HepG2 (cell line): ENCODE measurements around the gene STAP2. TPM values are rescaled to one million over a fixed set of nuclear protein-coding genes. Genes with fewer than 3 reads are reported as not detected.

Source experiments
- ATM ChIP-seq: fragments of 450-650 bp; IDR thresholded peaks from 2 replicates; pipeline ENCODE4 v1.7.1; 2017; ENCODE audit warnings: mild to moderate bottlenecking, borderline replicate concordance
- EZH2 ChIP-seq: conservative IDR thresholded peaks from 2 replicates; pipeline ENCODE4 v1.6.1; 2012; ENCODE audit warnings: mild to moderate bottlenecking, low read depth, low read length, moderate library complexity
- FOXA3 ChIP-seq: IDR thresholded peaks from 2 replicates; pipeline ENCODE4 v1.6.1; 2016; ENCODE audit warnings: missing genetic modification reagents, missing compliant biosample characterization
- HDAC6 ChIP-seq: fragments of 200-600 bp; sonication (generic); IDR thresholded peaks from 2 replicates; pipeline ENCODE4 v1.7.0; 2017; ENCODE audit warnings: mild to moderate bottlenecking, antibody characterized with exemption, low read length, low read depth
- HINFP ChIP-seq: sonication (generic); formaldehyde crosslinking; IDR thresholded peaks from 2 replicates; pipeline ENCODE4 v1.4.0; 2020; ENCODE audit warnings: low read depth, mild to moderate bottlenecking, missing genetic modification reagents
- IRF2 ChIP-seq: IDR thresholded peaks from 2 replicates; pipeline ENCODE4 v1.6.1; 2018; ENCODE audit warnings: missing genetic modification reagents, missing compliant biosample characterization
- IRX3 ChIP-seq: sonication (generic); formaldehyde crosslinking; IDR thresholded peaks from 2 replicates; pipeline ENCODE4 v1.8.1; 2023; ENCODE audit warnings: mild to moderate bottlenecking, low read depth, missing genetic modification reagents, borderline replicate concordance
- KAT8 ChIP-seq: IDR thresholded peaks from 2 replicates; pipeline ENCODE4 v1.6.1; 2016; ENCODE audit warnings: missing genetic modification reagents, missing compliant biosample characterization
- MAFG ChIP-seq: sonication (generic); formaldehyde crosslinking; IDR thresholded peaks from 2 replicates; pipeline ENCODE4 v1.5.1; 2020; ENCODE audit warnings: mild to moderate bottlenecking, missing genetic modification reagents
- MIER3 ChIP-seq: IDR thresholded peaks from 2 replicates; pipeline ENCODE4 v1.6.1; 2016; ENCODE audit warnings: missing compliant biosample characterization, borderline replicate concordance
- MYC ChIP-seq: sonication (generic); formaldehyde crosslinking; IDR thresholded peaks from 2 replicates; pipeline ENCODE4 v1.9.0; 2021; ENCODE audit warnings: missing genetic modification reagents, borderline replicate concordance
- NFE2L2 ChIP-seq: fragments of 150-350 bp; IDR thresholded peaks from 2 replicates; pipeline ENCODE4 v1.6.1; 2014; ENCODE audit warnings: low read length
- PAX8 ChIP-seq: sonication (generic); formaldehyde crosslinking; IDR thresholded peaks from 2 replicates; pipeline ENCODE4 v1.8.0; 2022; ENCODE audit warnings: mild to moderate bottlenecking, missing genetic modification reagents, borderline replicate concordance
- PREB ChIP-seq: sonication (generic); formaldehyde crosslinking; IDR thresholded peaks from 2 replicates; pipeline ENCODE4 v1.4.0; 2020; ENCODE audit warnings: missing genetic modification reagents
- SPEN ChIP-seq: sonication (generic); formaldehyde crosslinking; IDR thresholded peaks from 2 replicates; pipeline ENCODE4 v1.5.1; 2020; ENCODE audit warnings: low read depth, mild to moderate bottlenecking, missing genetic modification reagents
- YEATS4 ChIP-seq: sonication (generic); formaldehyde crosslinking; IDR thresholded peaks from 2 replicates; pipeline ENCODE4 v1.4.0; 2020; ENCODE audit warnings: missing genetic modification reagents, borderline replicate concordance
- ZFP90 ChIP-seq: sonication (generic); formaldehyde crosslinking; IDR thresholded peaks from 2 replicates; pipeline ENCODE4 v1.8.0; 2022; ENCODE audit warnings: missing genetic modification reagents, mild to moderate bottlenecking, inconsistent platforms, borderline replicate concordance
- ZNF24 ChIP-seq: fragments of 450-650 bp; IDR thresholded peaks from 2 replicates; pipeline ENCODE4 v1.6.1; 2017; ENCODE audit warnings: antibody characterized with exemption, mild to moderate bottlenecking
- ZNF296 ChIP-seq: sonication (generic); formaldehyde crosslinking; conservative IDR thresholded peaks from 2 replicates; pipeline ENCODE4 v1.5.0; 2020; ENCODE audit warnings: mild to moderate bottlenecking, missing genetic modification reagents
- ZNF33A ChIP-seq: sonication (generic); formaldehyde crosslinking; IDR thresholded peaks from 2 replicates; pipeline ENCODE4 v1.5.1; 2020; ENCODE audit warnings: missing genetic modification reagents, mild to moderate bottlenecking, moderate library complexity, borderline replicate concordance
- ZNF34 ChIP-seq: sonication (generic); formaldehyde crosslinking; IDR thresholded peaks from 2 replicates; pipeline ENCODE4 v1.4.0; 2020; ENCODE audit warnings: mild to moderate bottlenecking, missing genetic modification reagents, borderline replicate concordance
- ZNF441 ChIP-seq: sonication (generic); formaldehyde crosslinking; IDR thresholded peaks from 2 replicates; pipeline ENCODE4 v1.7.0; 2021; ENCODE audit warnings: missing genetic modification reagents, borderline replicate concordance
- ZNF605 ChIP-seq: sonication (generic); formaldehyde crosslinking; IDR thresholded peaks from 2 replicates; pipeline ENCODE4 v1.8.0; 2022; ENCODE audit warnings: mild to moderate bottlenecking, missing genetic modification reagents
- ZNF850 ChIP-seq: sonication (generic); formaldehyde crosslinking; conservative IDR thresholded peaks from 2 replicates; pipeline ENCODE4 v1.9.0; 2021; ENCODE audit warnings: mild to moderate bottlenecking, missing genetic modification reagents
- ZSCAN12 ChIP-seq: sonication (generic); formaldehyde crosslinking; IDR thresholded peaks from 2 replicates; pipeline ENCODE4 v1.9.0; 2021; ENCODE audit warnings: mild to moderate bottlenecking, missing genetic modification reagents
- ZSCAN9 ChIP-seq: IDR thresholded peaks from 2 replicates; pipeline ENCODE4 v1.6.1; 2016; ENCODE audit warnings: borderline replicate concordance
- ZXDC ChIP-seq: sonication (generic); formaldehyde crosslinking; IDR thresholded peaks from 2 replicates; pipeline ENCODE4 v1.5.0; 2020; ENCODE audit warnings: mild to moderate bottlenecking, missing genetic modification reagents
- polyA plus RNA-seq, 8 experiments: library from polyadenylated mRNA; depleted of rRNA in 3 of 8; stranded (reverse) in 7 of 8; unstranded in 1 of 8; fragments of >200 nt; fragmentation: Illumina TruSeq in 4 of 8; extraction: Trizol in 4 of 8; gene quantifications; 2 replicates each; pipeline versions ENCODE4 v1.2.1 to v1.2.3, GENCODE V29; 2011 to 2016; ENCODE audit warnings: low read depth in 4 of 8, missing spikeins in 1 of 8, mixed read lengths in 1 of 8; ENCODE audit not compliant: insufficient read depth in 1 of 8
- total RNA-seq, 5 experiments: library from RNA; depleted of rRNA; stranded (reverse); fragments of >200 nt; fragmentation: Illumina TruSeq; extraction: Trizol; gene quantifications; 2 replicates each; pipeline ENCODE4 v1.2.3, GENCODE V29; 2016; ENCODE audit warnings: low read depth in 1 of 5

The STAP2 gene
- total and polyA plus RNA-seq, 2 of the 13 experiments (the other 11 are each of a cell fraction or from before 2014, with no cell fraction given): 39.0 to 43.7 TPM

- TF ChIP-seq HINFP (CRISPR knock-in tag) (peak; percentile 66; the same call in 1 of the 2 replicates), IRF2 (peak; percentile 91), MAFG (CRISPR knock-in tag) (no peak), ZNF24 (no peak), ZNF605 (CRISPR knock-in tag) (peak; percentile 98), ZNF296 (CRISPR knock-in tag) (peak; percentile 98), ZXDC (CRISPR knock-in tag) (no peak), ZNF441 (peak; percentile 97), ZNF850 (CRISPR knock-in tag) (no peak), ZSCAN9 (CRISPR knock-in tag) (peak; percentile 98), NFE2L2 (no peak), ZFP90 (peak; percentile 41; the same call in 1 of the 2 replicates), SPEN (CRISPR knock-in tag) (peak; percentile 96), MYC (CRISPR knock-in tag) (peak; percentile 93), KAT8 (CRISPR knock-in tag) (peak; percentile 92), ZNF34 (CRISPR knock-in tag) (no peak), YEATS4 (CRISPR knock-in tag) (peak; percentile 83), ATM (no peak), HDAC6 (no peak), IRX3 (CRISPR knock-in tag) (no peak), ZSCAN12 (CRISPR knock-in tag) (0 out of 2 replicates have a peak, but pooled peaks have one; percentile 59), PAX8 (no peak), ZNF33A (CRISPR knock-in tag) (no peak), PREB (CRISPR knock-in tag) (no peak), MIER3 (CRISPR knock-in tag) (peak; percentile 91), FOXA3 (peak; percentile 90), EZH2 (no peak)
These were observed 28.1 kb downstream of the STAP2 start (continued) for GRCh38 chr19:4310247-4311121.
